HG03135 (cell line): Measurements from ENCODE around the gene CRYBB1.
A peak's percentile ranks its signal among the peaks of the same experiment; 100 is the strongest.

Experiments used
- ATAC-seq: cut with Tn5 transposase; IDR thresholded peaks from one replicate; pipeline ENCODE4 v1.9.1; 2021; ENCODE audit warnings: mild to moderate bottlenecking, moderate library complexity; ENCODE audit not compliant: unreplicated experiment

The CRYBB1 gene

DNA sequence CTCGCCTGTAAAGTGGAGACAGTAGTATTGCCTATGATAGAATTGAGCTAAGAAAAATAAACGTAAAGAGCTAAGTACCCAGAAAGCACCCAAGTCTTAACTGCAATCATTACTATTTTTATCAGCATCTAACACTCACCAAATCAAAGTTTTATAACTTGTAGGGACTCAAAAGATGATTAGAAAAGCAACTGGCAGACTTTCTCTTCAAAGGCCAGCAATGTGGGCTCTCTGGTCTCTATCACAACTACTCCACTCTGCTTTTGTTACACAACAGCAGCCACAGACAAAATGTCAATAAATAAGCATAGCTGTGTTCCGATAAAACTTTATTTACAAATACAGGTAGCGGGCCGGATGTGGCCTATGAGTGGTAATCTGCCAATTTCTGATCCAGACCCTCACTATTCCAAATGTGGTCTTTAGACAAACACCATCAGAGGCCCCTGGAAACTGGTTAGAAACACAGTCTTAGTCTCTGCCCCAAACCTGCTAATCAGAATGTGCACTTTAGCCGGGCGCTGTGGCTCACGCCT is 36.1 kb downstream of the CRYBB1 start:
- ATAC-seq: no peak

DNA sequence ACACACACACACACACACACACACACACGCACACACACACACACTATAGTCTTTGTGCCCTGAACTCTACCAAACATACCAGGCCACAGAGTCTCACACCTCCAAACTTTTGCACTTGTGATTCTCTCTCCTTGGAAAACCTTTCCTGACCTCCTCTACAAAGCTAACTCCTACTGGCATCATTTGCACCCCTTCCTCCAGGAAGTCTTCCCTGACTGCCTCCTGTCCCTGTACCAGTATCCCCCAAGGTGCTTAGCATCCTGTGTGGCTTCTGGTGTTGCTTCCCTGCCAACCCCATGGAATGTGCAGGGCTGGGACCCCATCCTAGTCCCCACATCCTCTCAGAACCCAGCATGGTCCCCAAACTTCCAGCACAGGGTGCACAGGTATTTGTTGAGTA is 36.8 kb downstream of the CRYBB1 start:
- ATAC-seq: no peak

DNA sequence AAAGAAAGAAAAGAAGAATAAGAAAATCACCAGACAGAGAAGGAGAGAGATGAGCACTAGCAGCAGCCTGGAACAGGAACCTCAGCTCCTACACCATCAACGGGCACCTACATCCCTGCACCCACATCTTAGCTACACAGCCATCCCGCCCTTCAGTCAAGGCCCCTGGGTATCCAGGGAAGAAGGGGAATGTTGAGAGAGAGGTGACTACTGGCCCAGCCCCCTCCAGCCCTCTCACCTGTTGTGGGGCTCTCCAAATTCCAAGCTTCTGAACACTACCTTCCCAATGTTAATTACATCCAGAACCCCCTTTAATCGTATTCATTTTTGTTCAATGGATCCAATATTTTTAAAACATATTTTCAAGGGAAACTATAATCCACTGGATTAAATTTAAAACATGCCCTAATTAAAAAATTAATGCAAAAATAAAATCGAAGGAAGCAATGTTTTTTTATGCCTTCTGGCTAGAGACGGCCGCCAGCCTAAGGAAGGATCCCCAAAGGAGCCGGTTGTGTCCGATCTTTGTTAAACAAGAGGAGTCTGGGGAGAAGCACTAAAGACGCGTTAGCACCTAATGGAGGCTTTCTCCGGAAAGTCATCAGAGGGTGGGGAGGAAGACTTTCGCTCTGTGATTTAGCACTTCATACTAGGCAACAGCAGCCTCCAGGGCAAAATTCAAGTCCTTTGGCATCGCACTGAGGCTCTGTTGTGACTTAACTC is 37.4 kb downstream of the CRYBB1 start:
- ATAC-seq: no peak

DNA sequence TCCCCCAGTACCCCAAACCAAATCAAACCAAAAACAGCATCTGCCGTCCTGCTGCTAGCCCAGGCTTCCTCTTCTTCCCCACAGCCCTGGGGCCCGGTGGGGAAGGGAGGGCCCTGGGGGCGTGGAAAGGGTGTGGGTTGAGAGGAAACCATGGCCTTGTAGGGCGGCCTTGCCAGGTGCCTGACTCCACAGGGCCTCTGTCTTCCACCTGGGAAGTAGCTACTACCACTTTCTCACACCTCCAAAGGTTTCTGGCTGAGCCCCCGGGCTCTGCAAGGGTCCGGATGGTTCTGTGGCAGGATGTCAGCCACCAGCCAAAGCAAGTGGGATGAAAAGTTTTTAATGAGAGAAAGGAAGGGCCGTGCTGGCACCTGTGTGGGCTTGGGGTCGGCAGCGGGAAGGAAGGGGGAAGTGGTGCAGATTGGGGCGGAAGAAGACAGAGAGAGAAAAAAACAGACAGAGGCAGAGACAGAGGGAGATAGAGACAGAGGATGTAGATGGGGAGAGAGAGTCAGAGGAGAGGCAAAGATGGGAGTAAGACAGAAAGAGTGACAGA is 38.4 kb downstream of the CRYBB1 start:
- ATAC-seq: peak; percentile 68

DNA sequence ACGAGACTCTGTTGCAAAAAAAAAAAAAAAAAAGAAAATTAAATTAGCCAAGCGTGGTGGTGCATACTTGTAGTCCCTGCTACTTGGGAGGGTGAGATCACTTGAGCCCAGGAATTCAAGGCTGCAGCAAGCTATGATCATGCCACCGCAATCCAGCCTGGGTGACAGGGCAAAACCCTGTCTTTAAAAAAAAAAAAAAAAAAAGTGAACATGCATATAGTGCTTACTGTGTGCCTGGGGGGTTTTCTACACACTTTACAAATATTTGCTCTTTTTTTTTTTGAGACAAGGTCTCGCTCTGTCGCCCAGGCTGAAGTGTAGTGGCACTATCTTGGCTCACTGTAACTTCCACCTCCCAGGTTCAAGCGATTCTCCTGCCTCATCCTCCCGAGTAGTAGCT is 40.7 kb downstream of the CRYBB1 start:
- no peak for ATAC-seq

DNA sequence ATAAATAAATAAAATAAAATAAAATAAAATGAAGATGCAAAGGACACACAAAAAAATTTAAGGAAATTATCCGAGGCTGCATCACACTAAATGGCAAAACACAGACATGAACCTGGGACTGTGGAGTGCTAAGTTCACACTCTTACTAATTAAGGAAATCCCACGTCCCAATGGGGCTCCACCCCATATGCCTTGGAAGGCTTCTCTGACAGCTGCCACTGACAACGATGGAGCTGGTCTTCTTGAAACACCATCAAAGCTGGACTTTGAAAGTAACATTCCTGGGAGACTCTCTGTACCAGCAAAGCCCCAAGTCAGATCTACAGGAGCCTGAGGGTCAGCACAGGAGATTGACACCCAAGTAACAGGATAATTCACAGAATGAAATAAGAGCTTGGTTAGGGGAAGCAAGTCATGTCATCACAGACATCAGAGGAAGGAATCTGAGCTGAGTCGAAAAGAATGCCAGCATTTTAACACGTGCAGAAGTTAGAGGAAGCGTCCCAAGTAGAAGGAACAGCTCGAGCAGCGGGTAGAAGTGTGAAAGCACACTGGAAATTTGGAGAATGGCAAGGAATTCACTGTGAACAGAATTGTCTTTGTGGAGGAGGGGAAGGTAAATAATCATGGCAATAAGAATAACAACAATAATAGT is 41.7 kb downstream of the CRYBB1 start:
- no peak for ATAC-seq

DNA sequence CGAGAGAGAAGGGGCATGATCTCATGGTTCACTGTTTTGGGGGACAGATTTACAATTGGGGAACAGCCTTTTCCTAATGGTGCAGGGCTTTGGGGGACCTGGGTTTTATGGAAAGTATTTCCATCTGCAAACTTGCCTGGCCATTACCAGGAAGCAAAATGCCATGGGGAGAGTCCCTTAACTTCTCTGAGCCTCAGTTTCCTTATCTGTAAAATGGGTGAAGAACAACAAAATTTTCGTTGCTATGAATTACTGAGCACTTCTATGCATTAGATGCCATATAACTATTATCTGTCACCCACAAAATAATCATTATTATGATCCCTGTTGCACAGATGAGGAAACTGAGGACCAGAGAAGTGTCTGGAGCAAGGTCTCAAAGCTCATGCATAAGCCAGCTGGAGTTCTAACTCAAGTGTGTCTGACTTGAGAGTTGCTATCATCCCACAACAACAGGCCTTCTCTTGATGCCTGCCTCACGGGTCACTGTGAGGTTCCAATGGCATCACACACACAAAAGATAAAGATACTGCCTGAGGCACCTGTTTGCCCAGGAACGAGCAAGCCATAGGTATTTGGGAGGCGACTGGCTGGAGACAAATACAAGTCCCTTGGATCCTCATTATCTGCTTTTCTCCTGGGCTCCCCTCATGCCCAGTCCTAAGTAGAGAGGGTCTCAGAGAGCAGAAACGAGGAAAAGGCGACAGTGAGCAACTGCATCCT is 43.7 kb downstream of the CRYBB1 start:
- ATAC-seq: no peak

DNA sequence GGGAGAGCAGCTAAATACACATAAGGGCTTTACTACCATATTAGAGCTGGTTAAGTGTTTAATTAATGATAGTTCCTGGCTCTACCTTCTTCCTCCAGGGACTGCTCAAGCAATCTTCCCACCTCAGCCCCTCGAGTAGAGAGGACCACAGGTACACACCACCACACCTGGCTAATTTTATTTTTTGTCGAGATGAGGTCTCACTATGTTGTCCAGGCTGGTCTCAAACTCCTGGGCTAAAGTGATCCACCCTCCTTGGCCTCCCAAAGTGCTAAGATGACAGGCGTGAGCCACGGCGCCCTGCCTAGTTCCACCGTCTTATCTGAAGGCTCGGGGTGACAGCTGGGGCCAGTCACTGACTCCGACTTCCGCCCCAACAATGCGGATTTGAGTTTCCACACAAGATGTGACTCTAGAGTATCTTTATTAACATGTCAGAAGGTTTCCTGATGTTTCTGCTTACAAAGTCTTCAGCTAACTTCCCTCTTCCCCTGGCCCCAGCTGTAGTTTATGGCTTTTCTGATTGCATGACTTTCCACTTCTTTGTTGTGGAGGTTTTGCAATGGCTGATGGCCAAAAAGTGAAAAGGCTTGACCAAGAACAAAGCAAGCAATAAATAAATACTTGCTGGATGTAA is 44.7 kb downstream of the CRYBB1 start:
- ATAC-seq: no peak

DNA sequence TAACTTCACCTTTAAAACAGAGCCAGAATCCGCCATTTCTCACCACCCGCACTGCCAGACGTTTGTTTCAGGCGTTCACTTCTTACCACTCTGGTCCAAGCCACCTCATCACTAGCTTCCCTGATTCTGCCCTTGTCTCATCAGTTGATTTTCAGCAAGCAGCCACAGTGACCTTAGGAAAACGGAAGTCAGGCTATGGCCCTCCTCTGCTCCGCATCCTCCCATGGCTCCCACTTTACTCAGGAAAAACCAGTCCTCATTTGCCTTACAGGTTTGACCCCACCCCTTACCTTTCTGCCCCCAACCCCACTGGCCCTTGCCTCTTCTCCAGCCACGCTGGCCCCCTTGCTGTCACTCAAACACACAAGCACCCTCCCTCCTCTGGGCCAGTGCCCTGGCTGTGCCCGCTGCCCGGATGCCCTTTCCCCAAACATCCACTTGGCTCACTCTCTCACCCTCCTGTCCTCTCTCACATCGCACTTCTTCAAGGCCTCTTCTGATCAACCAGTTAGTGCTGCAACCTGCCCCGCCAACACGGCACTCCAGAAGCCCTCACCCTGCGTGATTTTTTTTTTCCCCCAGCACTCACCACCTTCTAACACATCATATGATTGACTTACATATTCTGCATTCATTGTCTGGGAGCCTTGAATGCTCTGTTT is 46.8 kb downstream of the CRYBB1 start:
- no peak for ATAC-seq

DNA sequence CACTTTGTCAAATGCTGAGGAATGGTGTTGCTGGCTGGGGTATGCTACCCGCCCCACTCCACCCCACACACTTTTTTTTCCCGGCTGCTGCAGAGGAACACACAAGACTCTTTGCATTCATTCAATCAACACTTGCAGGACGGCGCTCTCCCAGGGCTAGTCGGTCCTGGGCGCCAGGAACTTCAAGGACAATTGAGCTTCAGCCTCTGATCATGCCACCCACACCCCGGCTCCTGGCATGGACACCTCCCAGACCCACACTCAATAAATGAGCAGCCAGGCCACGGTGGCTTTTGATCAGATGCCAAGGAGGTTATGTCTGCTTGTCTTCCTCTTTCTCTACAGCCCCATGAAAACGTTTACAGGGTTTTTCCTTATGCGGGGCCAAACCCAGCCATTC is 47.7 kb downstream of the CRYBB1 start:
- ATAC-seq: no peak

DNA sequence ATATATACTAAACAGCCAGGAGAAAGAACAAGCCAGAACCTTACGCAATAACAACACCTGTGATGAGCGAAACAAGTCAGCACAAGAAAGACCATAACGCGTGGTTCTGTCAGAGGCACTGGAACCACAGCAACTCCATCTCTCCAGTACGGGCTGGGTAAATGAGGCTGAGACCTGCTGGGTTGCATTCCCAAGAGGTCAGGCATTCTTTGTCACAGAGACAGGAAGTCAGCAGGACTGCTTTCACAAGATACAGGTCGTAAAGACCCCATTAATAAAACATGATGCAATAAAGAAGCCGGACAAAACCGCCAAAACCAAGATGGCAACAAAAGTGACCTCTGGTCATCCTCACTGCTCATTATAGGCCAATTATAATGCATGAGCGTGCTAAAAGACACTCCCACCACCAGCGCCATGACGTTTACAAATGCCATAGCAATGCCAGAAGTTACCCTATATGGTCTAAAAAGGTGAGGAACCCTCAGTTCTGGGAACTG is 49.6 kb downstream of the CRYBB1 start:
- ATAC-seq: no peak

DNA sequence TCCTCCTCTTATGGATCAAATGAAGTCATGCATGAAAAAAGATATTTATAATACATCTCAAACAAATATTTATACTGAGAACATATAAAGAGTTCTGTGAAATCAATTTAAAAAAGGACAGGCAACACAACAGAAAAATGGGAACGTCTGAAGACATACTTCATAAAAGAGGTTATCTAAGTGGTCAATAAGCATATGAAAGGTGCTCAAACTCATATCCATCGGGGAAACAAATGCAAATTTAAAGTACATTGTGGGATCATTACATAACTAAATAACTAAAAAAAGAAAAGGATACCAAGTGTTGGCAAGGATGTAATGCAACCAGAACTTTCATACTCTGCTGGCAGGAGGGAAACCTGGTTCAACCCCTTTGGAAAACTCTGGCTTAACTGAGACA is 50.2 kb downstream of the CRYBB1 start:
- ATAC-seq: no peak

DNA sequence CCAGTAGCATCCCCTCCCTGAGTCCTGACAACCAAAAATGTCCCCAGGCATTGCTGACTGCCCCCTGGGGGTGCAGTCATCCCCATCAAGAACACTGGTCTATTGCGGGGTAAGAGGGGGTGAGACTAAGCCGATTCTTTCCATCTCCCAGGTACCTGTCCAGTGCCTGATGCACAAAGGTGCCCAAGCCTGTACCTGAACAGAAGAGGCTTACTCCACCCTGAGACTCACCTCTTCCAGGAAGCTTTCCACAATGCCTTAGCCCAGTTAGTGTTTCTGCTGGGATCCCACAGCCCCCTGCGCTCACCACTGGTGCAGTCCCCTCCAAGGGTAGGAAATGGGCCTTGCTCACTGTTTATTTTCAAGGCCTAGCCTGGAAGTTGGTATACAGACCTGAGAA is 50.8 kb downstream of the CRYBB1 start:
- ATAC-seq: no peak

DNA sequence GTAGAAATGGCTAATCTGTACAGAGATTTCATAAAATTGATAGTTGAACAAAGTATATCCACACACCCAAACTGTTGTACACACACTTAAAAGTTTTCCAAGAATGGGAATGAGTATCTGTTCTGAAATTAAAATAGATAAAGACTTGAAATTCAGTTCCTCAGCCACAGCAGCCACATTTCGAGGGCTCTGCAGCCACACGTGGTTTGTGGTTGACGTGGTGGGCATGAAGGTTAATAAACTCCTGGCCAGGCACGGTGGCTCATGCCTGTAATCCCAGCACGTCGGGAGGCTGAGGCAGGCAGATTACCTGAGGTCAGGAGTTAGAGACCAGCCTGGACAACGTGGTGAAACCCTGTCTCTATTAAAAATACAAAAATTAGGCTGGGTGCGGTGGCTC is 51.9 kb downstream of the CRYBB1 start:
- no peak for ATAC-seq

DNA sequence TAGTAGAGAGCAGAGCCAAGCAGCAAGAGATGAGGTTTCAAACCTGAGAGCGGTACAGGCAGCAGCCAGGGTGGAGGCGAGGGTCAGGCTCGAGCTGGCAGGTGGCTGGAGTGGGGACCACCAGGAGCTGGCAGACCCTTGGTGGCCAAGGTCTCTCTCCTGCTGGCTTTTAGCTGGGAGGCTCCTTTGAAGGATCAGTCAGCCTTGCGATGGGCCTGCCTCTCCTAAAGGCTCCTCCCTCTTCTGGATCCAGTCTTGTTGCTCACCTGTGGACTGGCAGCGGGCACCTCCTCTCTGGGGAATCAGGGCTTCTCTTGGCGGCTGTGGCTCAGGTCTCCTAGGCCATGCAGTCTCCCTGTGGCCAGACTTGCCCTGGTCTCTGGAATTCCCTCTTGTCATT is 52.6 kb downstream of the CRYBB1 start:
- no peak for ATAC-seq

DNA sequence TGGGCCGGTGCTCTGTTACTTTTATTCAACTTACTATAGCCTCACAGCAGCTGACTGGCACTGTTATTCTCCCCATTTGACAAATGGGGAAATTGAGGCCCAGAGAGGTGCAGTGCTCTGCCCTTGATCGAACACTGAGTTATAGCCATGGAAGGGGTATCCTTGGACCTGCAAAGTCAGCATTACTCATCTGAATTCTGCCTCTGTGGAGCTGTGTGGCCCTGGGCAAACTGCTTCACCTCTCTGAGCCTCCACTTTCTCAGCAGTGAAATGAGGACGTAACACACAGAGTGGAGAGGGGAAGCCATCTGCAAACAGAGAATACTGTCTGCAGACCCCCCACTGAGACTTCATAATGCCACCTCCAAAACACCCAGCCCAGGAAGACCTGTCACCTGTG is 53.2 kb downstream of the CRYBB1 start:
- ATAC-seq: no peak

DNA sequence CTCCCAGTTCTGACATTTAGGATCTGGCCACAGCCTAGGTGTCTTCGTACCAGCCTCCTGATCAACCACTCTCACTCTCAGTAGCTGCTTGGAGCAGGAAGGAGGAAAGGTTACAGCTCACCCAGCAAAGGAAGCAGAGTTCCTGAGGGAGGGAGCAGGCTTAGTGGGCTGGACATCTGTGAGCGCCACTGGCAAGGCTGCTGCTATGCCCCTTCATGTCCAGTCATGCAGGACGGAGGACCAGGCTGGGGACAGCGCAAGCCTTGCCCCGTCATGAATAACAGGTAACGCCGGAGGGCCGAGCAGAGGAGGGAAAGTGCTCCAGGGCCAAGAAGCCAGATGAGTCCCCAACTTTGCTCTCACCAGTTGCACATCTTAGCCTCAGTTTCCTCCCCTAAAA is 53.6 kb downstream of the CRYBB1 start:
- ATAC-seq: no peak

DNA sequence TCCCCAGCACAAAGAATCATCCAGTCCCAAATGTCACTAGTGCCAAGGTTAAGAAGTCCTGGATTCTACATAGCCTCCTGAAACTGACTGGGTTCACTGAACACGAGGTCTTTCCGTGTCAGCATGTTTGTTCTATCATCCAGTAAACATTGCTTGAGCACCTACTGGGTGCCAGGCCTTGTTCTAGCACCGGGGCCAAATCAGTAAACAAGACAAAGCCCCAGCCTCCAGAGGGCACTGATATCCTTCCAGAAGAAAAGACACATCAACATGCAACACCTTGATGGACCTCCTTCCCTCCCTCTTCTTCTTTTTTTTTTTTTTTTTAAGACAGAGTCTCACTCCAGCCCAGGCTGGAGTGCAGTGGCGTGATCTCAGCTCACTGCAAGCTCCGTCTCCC is 54.8 kb downstream of the CRYBB1 start:
- no peak for ATAC-seq

DNA sequence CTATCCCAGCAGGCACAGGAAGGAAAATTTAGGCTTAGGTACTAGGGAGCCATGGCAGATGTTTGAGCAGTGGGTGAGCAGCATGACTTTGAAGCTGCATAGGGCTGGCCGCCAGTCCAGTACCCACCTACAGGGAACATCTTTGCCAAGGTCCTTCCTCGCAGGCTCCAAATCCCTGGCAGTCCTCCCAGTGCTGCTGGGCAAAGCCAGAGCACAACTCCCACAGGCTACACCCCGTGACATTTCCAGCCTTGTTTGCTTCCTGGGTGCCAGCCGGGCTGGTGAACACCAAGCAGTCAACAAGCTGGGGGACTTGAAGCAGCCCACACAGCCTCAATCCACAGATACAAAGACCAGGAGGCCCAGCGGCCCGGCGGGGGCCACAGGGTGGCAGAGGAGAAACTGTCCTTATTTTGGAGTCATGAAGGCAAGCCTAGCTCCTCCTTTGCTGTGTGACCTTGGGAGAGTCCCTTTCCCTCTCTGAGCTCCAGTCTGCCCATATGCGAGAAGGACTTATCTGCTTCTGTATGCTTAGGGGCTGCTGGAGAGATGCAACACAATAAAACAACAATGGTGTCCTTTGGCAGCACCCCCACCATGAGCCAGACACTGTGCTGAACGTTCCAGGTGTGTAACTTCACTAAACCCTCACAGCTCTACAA is 55.9 kb downstream of the CRYBB1 start:
- ATAC-seq: no peak
